Measurements from ENCODE around the gene DNAJC25. TPM values are rescaled to one million over a fixed set of nuclear protein-coding genes. Genes with fewer than 3 reads are reported as not detected.

The DNAJC25 gene
- total RNA-seq, 1 donor from 2014 or later: 6.9 TPM

- DNase-seq (ENCODE audit: low spot score): no peak
- Mint-ChIP-seq H3K36me3 (ENCODE audit: low read depth) (peaks cover 2% of the 10 kb centered on the region), H3K27ac (ENCODE audit: unreplicated experiment) (peak overlapping the region; percentile 57), H3K27me3 (ENCODE audit: low read depth) (no peaks in the 10 kb centered on the region), H3K4me3 (ENCODE audit: unreplicated experiment) (peak overlapping the region; percentile 94), H3K4me1 (ENCODE audit: low read depth) (peaks cover 32% of the 10 kb centered on the region), H3K9me3 (ENCODE audit: low read depth) (peaks cover 3% of the 10 kb centered on the region)
- TF ChIP-seq, protein P1, sequence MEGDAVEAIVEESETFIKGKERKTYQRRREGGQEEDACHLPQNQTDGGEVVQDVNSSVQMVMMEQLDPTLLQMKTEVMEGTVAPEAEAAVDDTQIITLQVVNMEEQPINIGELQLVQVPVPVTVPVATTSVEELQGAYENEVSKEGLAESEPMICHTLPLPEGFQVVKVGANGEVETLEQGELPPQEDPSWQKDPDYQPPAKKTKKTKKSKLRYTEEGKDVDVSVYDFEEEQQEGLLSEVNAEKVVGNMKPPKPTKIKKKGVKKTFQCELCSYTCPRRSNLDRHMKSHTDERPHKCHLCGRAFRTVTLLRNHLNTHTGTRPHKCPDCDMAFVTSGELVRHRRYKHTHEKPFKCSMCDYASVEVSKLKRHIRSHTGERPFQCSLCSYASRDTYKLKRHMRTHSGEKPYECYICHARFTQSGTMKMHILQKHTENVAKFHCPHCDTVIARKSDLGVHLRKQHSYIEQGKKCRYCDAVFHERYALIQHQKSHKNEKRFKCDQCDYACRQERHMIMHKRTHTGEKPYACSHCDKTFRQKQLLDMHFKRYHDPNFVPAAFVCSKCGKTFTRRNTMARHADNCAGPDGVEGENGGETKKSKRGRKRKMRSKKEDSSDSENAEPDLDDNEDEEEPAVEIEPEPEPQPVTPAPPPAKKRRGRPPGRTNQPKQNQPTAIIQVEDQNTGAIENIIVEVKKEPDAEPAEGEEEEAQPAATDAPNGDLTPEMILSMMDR (IDR thresholded peaks at IDR 0.05): no peak
These were observed 32.4 kb upstream of the DNAJC25 start for GRCh38 chr9:111598733-111599091.

DNA sequence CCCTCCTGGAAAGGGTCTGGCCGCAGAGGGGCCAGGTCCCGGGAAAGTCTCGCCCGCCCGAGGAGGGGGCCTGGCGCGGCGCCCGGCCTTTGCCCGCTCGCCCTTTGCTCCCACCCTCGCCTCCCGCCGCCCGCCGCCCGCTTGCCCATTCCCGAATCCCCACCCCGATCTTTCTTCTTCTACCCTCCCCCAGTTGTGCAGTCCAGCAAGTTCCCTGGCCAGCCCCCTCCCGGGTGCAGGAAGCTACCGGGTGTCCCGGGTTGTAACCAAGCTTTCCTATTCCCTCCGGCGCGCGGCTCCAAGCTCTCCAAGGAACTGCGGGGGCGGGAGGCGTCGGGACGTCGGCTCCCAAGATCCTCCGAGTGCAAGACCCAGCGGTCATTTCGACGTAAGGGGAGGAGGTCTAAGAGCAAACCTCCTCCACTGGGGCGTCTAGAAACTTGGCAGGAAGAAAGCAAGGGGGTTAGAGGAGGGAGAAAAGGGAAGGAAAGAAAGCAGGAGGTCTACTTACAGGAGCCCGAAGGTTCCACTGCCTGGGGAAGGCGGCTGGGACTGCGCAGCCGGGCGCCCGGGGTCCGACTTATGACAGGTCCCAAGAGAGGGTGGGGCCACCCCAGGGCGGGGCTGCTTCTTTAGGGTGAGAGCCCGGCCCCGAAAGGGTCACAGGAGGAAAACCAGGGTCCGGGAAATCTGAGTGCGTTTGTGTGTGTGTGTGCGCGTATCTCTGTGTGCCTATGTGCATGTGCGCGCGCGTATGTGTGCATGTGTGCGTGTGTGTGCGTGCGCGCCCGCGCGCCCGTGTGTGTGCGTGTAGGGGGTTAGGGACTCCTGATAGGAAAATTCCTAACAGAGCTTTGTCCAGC is 31.8 kb upstream of the DNAJC25 start, which contains the start of gene PTGR1:
Gene PTGR1 (minus strand): TSS at position 556 of the 863 bp plus-strand sequence. CDS start 2,225 bp downstream, outside the sequence.
- TF ChIP-seq, protein P1 (IDR thresholded peaks at IDR 0.05): no peak
- Mint-ChIP-seq H3K9me3 (ENCODE audit: low read depth) (peaks cover 3% of the 10 kb centered on the region), H3K36me3 (ENCODE audit: low read depth) (peaks cover 2% of the 10 kb centered on the region), H3K27ac (ENCODE audit: unreplicated experiment) (peak within 1 kb of the TSS; percentile 97), H3K4me1 (ENCODE audit: low read depth) (peaks cover 32% of the 10 kb centered on the region), H3K4me3 (ENCODE audit: unreplicated experiment) (peak within 1 kb of the TSS; percentile 94), H3K27me3 (ENCODE audit: low read depth) (no peaks in the 10 kb centered on the region)
- no peak for DNase-seq (ENCODE audit: low spot score)

GRCh38 chr9:111599955-111600343 is 31.2 kb upstream of the DNAJC25 start:
- H3K4me1 Mint-ChIP-seq (ENCODE audit: low read depth): peaks cover 32% of the 10 kb centered on the region
- H3K9me3 Mint-ChIP-seq (ENCODE audit: low read depth): peaks cover 3% of the 10 kb centered on the region
- peak overlapping the region; percentile 97 for H3K27ac Mint-ChIP-seq (ENCODE audit: unreplicated experiment)
- peaks cover 2% of the 10 kb centered on the region for H3K36me3 Mint-ChIP-seq (ENCODE audit: low read depth)
- DNase-seq (ENCODE audit: low spot score): no peak
- TF ChIP-seq, protein P1 (IDR thresholded peaks at IDR 0.05): no peak
- H3K4me3 Mint-ChIP-seq (ENCODE audit: unreplicated experiment): peak overlapping the region; percentile 94
- no peaks in the 10 kb centered on the region for H3K27me3 Mint-ChIP-seq (ENCODE audit: low read depth)

- Mint-ChIP-seq H3K9me3 (ENCODE audit: low read depth) (peaks cover 3% of the 10 kb centered on the region), H3K4me1 (ENCODE audit: low read depth) (peaks cover 32% of the 10 kb centered on the region), H3K27ac (ENCODE audit: unreplicated experiment) (no peak overlapping the region), H3K27me3 (ENCODE audit: low read depth) (peaks cover 2% of the 10 kb centered on the region), H3K4me3 (ENCODE audit: unreplicated experiment) (no peak overlapping the region), H3K36me3 (ENCODE audit: low read depth) (peaks cover 2% of the 10 kb centered on the region)
- no peak for DNase-seq (ENCODE audit: low spot score)
- TF ChIP-seq, protein P1 (IDR thresholded peaks at IDR 0.05): no peak
These were observed 29.7 kb upstream of the DNAJC25 start for GRCh38 chr9:111601237-111602018.

GRCh38 chr9:111603041-111603440 is 28.1 kb upstream of the DNAJC25 start:
- H3K4me1 Mint-ChIP-seq (ENCODE audit: low read depth): peaks cover 27% of the 10 kb centered on the region
- DNase-seq (ENCODE audit: low spot score): no peak
- H3K36me3 Mint-ChIP-seq (ENCODE audit: low read depth): no peaks in the 10 kb centered on the region
- no peak overlapping the region for H3K4me3 Mint-ChIP-seq (ENCODE audit: unreplicated experiment)
- H3K27me3 Mint-ChIP-seq (ENCODE audit: low read depth): peaks cover 2% of the 10 kb centered on the region
- no peaks in the 10 kb centered on the region for H3K9me3 Mint-ChIP-seq (ENCODE audit: low read depth)
- H3K27ac Mint-ChIP-seq (ENCODE audit: unreplicated experiment): no peak overlapping the region
- TF ChIP-seq, protein P1 (IDR thresholded peaks at IDR 0.05): no peak

All from chondrocyte (in vitro differentiated cells).